Chondrocyte (in vitro differentiated cells): ENCODE results near the gene CDK14. TPM values are rescaled to one million over a fixed set of nuclear protein-coding genes. Genes with fewer than 3 reads are reported as not detected.

Source experiments
- DNase-seq: peaks from one replicate; pipeline ENCODE4 v3.0.0; 2021; ENCODE audit warnings: mixed read lengths, low spot score
- H3K27ac Mint-ChIP-seq: one replicate; pipeline ENCODE4 v1.8.0; 2021; ENCODE audit warnings: mild to moderate bottlenecking, moderate library complexity, mixed read lengths; ENCODE audit not compliant: unreplicated experiment
- H3K27me3 Mint-ChIP-seq: 2 replicates; pipeline ENCODE4 v1.8.0; 2021; ENCODE audit warnings: low read depth, mixed read lengths
- H3K36me3 Mint-ChIP-seq: 2 replicates; pipeline ENCODE4 v1.8.0; 2021; ENCODE audit warnings: low read depth, mixed read lengths
- H3K4me1 Mint-ChIP-seq: 2 replicates; pipeline ENCODE4 v1.8.0; 2021; ENCODE audit warnings: low read depth, mild to moderate bottlenecking, mixed read lengths
- H3K4me3 Mint-ChIP-seq: one replicate; pipeline ENCODE4 v1.8.0; 2021; ENCODE audit warnings: mild to moderate bottlenecking, moderate library complexity, mixed read lengths; ENCODE audit not compliant: unreplicated experiment
- H3K9me3 Mint-ChIP-seq: 2 replicates; pipeline ENCODE4 v1.8.0; 2021; ENCODE audit warnings: low read depth, mixed read lengths
- CTCF ChIP-seq: fragments of 200-600 bp; sonication (generic); IDR thresholded peaks from 2 replicates; pipeline ENCODE4 v1.5.0; 2021; ENCODE audit warnings: antibody characterized with exemption, mild to moderate bottlenecking, moderate library complexity
- total RNA-seq: library from RNA; stranded (reverse); gene quantifications from 3 replicates; pipeline ENCODE4 v1.2.1, GENCODE V29; 2021

Gene CDK14
- total RNA-seq, 1 donor from 2014 or later, result 61.4 TPM

- H3K4me3 Mint-ChIP-seq, result no peak overlapping the region
- no peaks in the 10 kb centered on the region for H3K27me3 Mint-ChIP-seq
- no peaks in the 10 kb centered on the region for H3K36me3 Mint-ChIP-seq
- H3K4me1 Mint-ChIP-seq, result peaks cover 26% of the 10 kb centered on the region
- no peaks in the 10 kb centered on the region for H3K9me3 Mint-ChIP-seq
- no peak for TF ChIP-seq CTCF
- no peak overlapping the region for H3K27ac Mint-ChIP-seq
- DNase-seq, result no peak
Observed at GRCh38 chr7:90933984-90934383, 337.9 kb downstream of the CDK14 start.

DNA sequence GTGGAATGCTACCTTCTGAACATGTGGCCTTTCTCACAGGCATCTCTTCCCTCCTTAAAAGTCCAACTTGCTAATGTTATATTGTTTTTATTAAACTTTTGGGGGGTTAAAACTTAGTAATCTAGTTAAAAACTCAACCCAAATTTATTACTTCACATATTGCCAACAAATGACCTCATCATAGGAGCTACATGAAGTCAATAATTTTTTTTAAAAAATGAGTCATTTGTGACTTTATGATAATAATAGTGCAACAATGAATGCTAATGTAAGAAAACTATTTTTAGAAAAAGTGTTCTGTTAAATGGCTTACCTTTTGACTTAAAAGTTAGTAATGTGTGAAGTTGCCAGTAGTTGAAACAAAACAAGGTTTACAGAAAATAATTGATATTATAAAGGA, 342.2 kb downstream of the CDK14 start:
- no peak for DNase-seq
- peaks cover 14% of the 10 kb centered on the region for H3K4me1 Mint-ChIP-seq
- no peak overlapping the region for H3K27ac Mint-ChIP-seq
- TF ChIP-seq CTCF, result no peak
- no peaks in the 10 kb centered on the region for H3K9me3 Mint-ChIP-seq
- no peaks in the 10 kb centered on the region for H3K27me3 Mint-ChIP-seq
- peaks cover 2% of the 10 kb centered on the region for H3K36me3 Mint-ChIP-seq
- H3K4me3 Mint-ChIP-seq, result no peak overlapping the region

DNA sequence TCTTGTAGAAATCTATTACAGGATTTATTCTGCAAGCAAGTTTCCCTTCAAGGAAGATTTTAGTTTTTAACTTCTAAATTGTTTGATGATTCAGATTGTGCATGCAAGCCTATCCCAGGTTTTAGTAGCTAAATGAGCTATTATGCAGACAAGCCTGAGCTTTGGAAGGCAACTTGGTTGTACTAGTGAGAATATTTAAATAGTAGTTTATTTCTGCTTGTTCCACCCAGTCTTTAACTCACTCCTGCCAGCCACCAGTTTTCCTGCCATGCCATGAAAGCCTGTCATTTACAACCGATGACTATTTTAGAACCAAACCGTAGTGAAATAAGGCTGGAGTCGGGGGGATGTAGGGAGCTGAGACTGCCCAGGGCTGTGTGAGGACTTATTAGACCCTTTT, 343.5 kb downstream of the CDK14 start:
- Mint-ChIP-seq H3K4me1 (peaks cover 19% of the 10 kb centered on the region), H3K27me3 (no peaks in the 10 kb centered on the region), H3K36me3 (peaks cover 4% of the 10 kb centered on the region), H3K9me3 (no peaks in the 10 kb centered on the region), H3K4me3 (no peak overlapping the region), H3K27ac (no peak overlapping the region)
- DNase-seq, result no peak
- TF ChIP-seq CTCF, result no peak

DNA sequence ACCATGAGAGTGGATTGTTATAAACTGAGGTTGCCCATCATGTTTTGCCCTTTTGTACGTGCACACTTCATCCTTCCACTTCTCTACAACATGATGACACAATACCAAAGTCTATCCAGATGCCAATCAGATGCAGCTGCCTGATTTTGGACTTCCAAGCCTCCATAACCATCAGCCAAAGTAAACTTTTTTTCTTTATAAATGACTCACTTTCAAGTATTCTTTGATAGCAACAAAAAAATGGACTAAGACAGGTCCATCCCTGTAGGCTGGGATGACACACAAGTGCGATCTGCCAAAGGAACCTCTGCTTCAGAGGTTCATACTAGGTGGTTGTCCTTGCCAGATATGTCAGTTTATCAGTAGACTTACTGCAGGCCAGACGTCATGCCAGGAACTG, 347.9 kb downstream of the CDK14 start:
- DNase-seq, result no peak
- no peak overlapping the region for H3K4me3 Mint-ChIP-seq
- H3K4me1 Mint-ChIP-seq, result peaks cover 44% of the 10 kb centered on the region
- H3K27me3 Mint-ChIP-seq, result no peaks in the 10 kb centered on the region
- no peak for TF ChIP-seq CTCF
- H3K27ac Mint-ChIP-seq, result no peak overlapping the region
- H3K9me3 Mint-ChIP-seq, result no peaks in the 10 kb centered on the region
- peaks cover 4% of the 10 kb centered on the region for H3K36me3 Mint-ChIP-seq

DNA sequence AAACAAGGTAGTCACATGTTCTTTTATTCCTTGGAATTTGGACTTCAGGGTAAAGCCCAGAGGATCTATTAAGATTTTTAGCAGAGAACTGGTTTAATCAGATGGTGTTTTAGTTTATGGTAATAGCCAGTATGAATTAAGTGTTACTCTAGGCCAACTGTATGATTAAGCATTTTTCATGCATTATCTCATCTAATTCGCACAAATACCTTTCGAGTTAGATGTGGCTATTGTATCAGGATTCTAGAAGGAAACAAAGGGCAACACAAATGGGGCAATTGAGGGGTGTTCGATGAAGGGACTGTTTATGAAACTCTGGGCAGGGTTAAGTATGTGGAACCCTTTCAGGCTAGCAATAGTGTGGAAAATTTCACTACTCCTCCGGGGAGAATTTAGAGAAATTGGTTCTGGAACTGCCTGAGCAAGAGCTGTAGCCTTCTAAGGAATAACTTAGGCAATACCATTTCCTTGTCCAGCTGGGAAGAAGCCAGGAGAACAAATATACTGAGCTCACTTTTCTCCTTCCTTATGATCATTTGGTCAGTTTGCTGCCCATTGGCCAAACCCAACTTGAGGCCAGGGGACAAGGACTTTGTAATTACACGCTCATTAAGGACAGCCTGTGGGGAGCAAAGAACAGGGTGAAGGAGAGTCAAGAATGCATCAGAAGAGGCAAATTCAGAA, 349.1 kb downstream of the CDK14 start:
- H3K27me3 Mint-ChIP-seq, result no peaks in the 10 kb centered on the region
- DNase-seq, result no peak
- H3K9me3 Mint-ChIP-seq, result no peaks in the 10 kb centered on the region
- no peak overlapping the region for H3K4me3 Mint-ChIP-seq
- peaks cover 44% of the 10 kb centered on the region for H3K4me1 Mint-ChIP-seq
- peaks cover 5% of the 10 kb centered on the region for H3K36me3 Mint-ChIP-seq
- TF ChIP-seq CTCF, result no peak
- no peak overlapping the region for H3K27ac Mint-ChIP-seq
